HFF-Myc (cell line): ENCODE data around the gene CTNND2.

Experiments used
- DNase-seq: peaks from one replicate; pipeline ENCODE4 v3.0.0-alpha.2; 2011; ENCODE audit warnings: low read depth; ENCODE audit errors: extremely low read depth
- H3K4me3 ChIP-seq: replicated peaks from 2 replicates; pipeline ENCODE4 v1.5.1; 2011; ENCODE audit warnings: low read depth, mild to moderate bottlenecking, control low read depth, low read length
- TF ChIP-seq, protein P1 (sequence below): IDR thresholded peaks from 2 replicates; pipeline ENCODE4 v1.5.1; 2012; ENCODE audit warnings: mild to moderate bottlenecking, low read depth, low read length, control low read depth; ENCODE audit errors: missing control alignments

CTNND2 gene

DNA sequence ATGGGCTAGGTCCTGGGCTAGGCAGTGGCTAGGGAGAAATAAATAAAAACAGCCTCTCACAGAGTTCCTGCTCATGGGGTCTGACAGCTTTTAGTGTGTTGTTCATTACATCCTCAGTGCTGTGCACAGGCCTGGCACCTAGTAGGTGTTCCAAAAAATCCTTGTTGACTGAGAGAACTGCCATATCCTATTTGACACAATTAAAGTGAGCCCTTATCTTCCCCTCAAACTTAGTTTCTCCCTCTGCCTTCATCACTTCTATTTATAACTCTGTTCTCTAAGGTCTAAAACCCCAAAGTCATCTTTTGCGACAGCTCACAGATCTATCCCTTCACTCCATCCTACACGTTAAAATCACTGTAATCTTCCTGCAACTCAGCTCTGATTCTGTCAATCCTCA is 594.1 kb downstream of the CTNND2 start:
- TF ChIP-seq, protein P1, sequence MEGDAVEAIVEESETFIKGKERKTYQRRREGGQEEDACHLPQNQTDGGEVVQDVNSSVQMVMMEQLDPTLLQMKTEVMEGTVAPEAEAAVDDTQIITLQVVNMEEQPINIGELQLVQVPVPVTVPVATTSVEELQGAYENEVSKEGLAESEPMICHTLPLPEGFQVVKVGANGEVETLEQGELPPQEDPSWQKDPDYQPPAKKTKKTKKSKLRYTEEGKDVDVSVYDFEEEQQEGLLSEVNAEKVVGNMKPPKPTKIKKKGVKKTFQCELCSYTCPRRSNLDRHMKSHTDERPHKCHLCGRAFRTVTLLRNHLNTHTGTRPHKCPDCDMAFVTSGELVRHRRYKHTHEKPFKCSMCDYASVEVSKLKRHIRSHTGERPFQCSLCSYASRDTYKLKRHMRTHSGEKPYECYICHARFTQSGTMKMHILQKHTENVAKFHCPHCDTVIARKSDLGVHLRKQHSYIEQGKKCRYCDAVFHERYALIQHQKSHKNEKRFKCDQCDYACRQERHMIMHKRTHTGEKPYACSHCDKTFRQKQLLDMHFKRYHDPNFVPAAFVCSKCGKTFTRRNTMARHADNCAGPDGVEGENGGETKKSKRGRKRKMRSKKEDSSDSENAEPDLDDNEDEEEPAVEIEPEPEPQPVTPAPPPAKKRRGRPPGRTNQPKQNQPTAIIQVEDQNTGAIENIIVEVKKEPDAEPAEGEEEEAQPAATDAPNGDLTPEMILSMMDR = no peak
- H3K4me3 ChIP-seq = no peak overlapping the region
- no peak for DNase-seq

DNA sequence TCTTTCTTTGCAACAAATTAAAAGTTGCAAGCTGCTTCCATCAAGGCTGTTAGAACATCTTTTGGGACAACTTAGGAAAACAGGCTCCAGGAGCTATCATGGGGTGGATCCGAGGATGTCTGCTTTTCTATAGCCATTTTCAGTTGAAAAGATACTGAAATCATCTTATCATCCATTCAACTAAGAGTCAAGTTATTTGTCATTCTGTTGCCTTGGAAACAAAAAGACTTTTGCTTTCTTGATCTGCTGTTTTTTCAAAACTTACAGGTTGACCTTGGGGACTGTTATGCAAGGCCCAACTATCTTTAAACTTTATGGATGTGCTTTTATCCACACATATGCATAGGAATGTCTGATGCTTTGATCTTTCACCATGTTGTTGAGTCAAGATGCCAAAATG is 597.9 kb downstream of the CTNND2 start:
- TF ChIP-seq, protein P1 = no peak
- H3K4me3 ChIP-seq = no peak overlapping the region
- no peak for DNase-seq

DNA sequence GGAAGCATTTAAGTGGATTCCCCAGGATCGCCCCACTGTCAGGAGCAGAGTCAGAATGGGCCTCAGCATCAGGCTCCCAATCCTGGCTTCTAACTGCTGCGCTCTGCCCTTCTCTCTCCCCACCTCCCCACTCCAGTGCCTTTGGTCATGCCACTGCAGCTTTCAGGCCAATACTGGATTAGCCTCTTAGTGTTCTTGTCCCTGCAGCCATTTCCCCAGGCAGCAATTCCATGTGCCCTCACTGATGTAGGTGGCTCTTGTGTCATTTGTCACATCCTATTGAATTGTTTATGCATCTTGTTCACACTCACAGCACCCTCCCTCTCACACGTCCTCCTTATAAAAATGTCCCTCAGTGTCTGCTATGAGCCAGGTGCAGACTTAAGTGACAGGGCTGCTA is 599.0 kb downstream of the CTNND2 start:
- no peak overlapping the region for H3K4me3 ChIP-seq
- TF ChIP-seq, protein P1 = no peak
- DNase-seq = no peak

DNA sequence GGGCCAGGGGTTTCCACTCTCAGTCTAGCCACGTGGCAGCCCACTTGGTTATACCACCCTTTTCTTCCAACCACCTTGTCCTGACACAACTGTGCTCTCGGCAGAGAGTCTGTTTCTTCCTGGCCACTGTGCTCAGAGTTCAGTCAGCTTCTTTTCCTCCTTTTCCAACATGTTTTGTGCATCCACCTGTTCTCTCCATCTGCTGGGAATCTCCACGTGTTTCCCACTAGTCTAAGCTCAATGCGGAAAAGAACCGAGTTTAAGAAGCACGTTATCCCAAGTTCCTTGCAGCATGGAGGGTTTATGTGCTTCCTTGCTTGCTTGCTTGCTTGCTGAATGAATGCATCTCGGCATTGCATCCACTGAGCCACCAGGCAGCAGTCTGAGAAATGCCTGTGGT is 599.6 kb downstream of the CTNND2 start:
- TF ChIP-seq, protein P1 = no peak
- no peak for DNase-seq
- no peak overlapping the region for H3K4me3 ChIP-seq

DNA sequence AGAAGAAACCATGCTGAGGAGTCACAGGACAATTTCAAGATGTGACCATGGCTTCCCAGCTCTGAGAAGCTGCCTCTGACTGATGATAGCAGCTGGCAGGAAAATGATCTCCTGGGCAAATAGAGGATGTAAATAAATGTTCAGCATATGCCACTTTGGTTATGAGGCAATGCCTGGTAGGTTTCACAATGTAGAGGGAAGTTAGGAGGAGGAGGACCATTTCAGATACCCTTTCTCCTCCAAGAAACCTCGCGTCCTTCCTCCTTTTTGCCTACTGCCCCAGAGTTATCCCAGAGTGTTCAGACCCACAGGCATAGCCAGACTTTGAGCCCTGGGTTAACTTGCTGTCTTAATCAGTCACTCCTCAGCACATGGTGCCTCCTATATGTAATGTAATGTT is 601.6 kb downstream of the CTNND2 start:
- DNase-seq = no peak
- TF ChIP-seq, protein P1 = no peak
- no peak overlapping the region for H3K4me3 ChIP-seq

DNA sequence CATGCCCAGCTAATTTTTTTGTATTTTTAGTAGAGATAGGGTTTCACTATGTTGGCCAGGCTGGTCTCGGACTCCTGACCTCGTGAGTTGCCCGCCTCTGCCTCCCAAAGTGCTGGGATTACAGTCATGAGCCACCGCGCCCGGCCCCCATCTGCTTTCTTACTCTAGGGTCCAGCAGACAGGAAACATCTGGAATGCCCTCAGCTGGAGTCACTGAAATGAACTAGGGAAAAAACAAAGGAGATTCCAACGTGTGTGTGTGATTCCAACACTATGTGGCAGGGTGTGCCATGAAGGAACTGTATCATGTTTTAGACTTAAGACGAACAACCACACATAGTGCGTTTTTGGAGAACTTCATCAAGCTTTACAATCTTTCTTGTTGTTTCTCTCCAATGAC is 603.1 kb downstream of the CTNND2 start:
- no peak overlapping the region for H3K4me3 ChIP-seq
- DNase-seq = no peak
- TF ChIP-seq, protein P1 = no peak

DNA sequence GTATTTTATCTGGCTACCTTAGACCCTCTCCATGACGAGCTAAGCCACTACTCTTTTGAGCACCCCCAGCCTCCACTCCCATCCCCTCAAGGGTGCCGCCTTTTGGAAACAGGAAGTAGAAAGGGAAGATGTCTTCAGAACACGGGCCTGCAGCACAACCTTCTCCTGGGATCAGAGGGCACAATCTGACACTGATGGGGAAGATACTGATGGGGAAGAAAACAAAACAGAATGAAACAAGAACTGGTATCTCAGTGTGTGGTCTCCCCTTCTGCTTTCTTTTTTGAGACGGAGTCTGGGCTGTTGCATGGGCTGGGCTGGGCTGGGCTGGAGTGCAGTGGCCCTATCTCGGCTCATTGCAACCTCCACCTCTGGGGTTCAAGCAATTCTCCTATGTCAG is 603.5 kb downstream of the CTNND2 start:
- TF ChIP-seq, protein P1 = no peak

More for the DNA sequence above, 603.5 kb downstream of the CTNND2 start:
- H3K4me3 ChIP-seq = no peak overlapping the region
- no peak for DNase-seq
